GM13977 (cell line): ENCODE results near the gene GRK5.
A peak's percentile ranks its signal among the peaks of the same experiment; 100 is the strongest.

Experiments
- DNase-seq: peaks from one replicate; pipeline ENCODE4 v3.0.0; 2012; ENCODE audit warnings: low spot score
- CTCF ChIP-seq: IDR thresholded peaks from 2 replicates; pipeline ENCODE4 v1.5.1; 2012; ENCODE audit warnings: mild to moderate bottlenecking, control low read depth; ENCODE audit not compliant: insufficient read depth; ENCODE audit errors: extremely low read depth, missing control alignments
- in situ Hi-C: fragments of 300-500 bp; cut with MboI; formaldehyde crosslinking; loops from one replicate; pipeline ENCODE4 v1.12.0; 2022; ENCODE audit warnings: low sequenced_read_pairs, low pct_unique_long_range_greater_than_20kb, mixed read lengths, inconsistent platforms; ENCODE audit not compliant: unreplicated experiment

The GRK5 gene

GRCh38 chr10:119454990-119455389, 247.6 kb downstream of the GRK5 start:
- in situ Hi-C loops, result no loop called here
- TF ChIP-seq CTCF, result no peak

GRCh38 chr10:119455609-119456434, 248.5 kb downstream of the GRK5 start:
- TF ChIP-seq CTCF, result no peak
- in situ Hi-C loops, result no loop called here
- DNase-seq, result peak; percentile 82

More at GRCh38 chr10:119454990-119455389, 247.6 kb downstream of the GRK5 start:
- DNase-seq, result no peak

GRCh38 chr10:119456435-119456810, 249.1 kb downstream of the GRK5 start:
- no peak for TF ChIP-seq CTCF
- in situ Hi-C loops, result no loop called here
- DNase-seq, result no peak

- TF ChIP-seq CTCF, result no peak
- DNase-seq, result no peak
- in situ Hi-C loops, result no loop called here
These were observed 250.8 kb downstream of the GRK5 start for GRCh38 chr10:119457966-119458766.

- no peak for TF ChIP-seq CTCF
- in situ Hi-C loops, result no loop called here
- DNase-seq, result no peak
These were observed 252.4 kb downstream of the GRK5 start for GRCh38 chr10:119459681-119460340.

GRCh38 chr10:119460369-119461195, 253.2 kb downstream of the GRK5 start:
- in situ Hi-C loops, result no loop called here
- DNase-seq, result no peak
- TF ChIP-seq CTCF, result no peak
